Measurements from ENCODE around the gene KDM2A.

KDM2A gene

DNA sequence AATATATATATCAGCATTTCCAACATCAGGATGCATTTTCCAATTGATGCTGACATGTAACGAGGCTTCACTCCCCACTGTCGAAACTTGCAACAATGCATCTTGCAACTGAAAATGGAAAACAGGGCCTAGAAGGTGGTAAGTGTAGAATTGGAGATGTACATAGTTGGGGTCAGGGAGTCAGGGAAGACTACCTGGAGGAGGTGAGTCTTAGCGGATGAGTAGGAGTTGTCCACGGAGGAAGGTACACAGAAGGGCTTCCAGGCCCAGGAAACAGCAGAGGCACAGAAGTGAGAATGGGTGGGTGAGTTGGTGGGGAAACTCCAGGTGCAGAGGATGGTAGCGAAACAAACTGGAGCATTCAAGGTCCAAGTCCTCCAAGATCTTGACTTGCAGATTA is 145.2 kb downstream of the KDM2A start:
- Mint-ChIP-seq H3K9me3 (no peaks in the 10 kb centered on the region), H3K4me1 (peaks cover 70% of the 10 kb centered on the region), H3K27ac (peak overlapping the region; percentile 98), H3K4me3 (peak overlapping the region; percentile 98), H3K36me3 (peaks cover 55% of the 10 kb centered on the region)
- no peak for DNase-seq (ENCODE audit: low spot score in 2 of 2)
- ATAC-seq = no peak

DNA sequence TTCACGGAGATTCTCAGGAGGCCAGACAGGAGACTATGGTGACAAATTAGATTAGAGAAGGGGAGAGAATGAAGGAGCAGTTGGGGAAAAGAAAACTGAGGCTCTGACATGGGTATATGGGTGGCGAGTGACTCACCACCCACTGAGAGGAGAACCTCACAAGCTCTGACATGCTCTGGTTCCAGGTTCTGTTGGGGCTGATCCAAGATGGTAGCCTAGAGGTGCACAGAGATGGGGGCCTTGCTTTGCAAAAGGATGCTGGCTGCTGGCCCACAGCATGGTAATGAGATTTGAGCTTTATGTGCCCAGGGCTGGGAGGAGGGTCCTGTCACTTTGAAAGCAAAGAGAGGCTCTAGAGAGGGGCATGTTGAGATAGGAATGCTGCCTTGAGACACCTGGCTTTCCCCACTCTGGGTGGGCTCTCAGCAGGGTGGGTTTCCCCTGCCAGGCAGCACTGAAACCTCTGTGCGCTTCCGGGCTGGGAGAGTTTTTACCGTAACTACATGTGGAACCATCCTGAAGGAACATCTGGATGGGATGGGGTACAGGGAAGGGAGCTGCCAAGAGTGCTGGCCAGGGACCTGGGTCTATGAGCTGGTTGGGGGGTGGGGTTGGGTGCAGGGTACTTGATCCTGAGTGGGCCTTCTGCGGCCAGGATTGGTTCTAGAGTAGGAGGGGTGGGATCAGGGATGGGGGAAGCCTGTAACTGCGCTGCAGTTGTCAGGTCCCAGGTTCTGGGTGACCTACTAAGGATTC is 146.0 kb downstream of the KDM2A start:
- Mint-ChIP-seq H3K4me1 (peaks cover 72% of the 10 kb centered on the region), H3K27ac (peak overlapping the region; percentile 98), H3K36me3 (peaks cover 55% of the 10 kb centered on the region), H3K9me3 (no peaks in the 10 kb centered on the region), H3K4me3 (peak overlapping the region; percentile 98)
- DNase-seq (ENCODE audit: low spot score in 2 of 2) (no peak), ATAC-seq (no peak)

DNA sequence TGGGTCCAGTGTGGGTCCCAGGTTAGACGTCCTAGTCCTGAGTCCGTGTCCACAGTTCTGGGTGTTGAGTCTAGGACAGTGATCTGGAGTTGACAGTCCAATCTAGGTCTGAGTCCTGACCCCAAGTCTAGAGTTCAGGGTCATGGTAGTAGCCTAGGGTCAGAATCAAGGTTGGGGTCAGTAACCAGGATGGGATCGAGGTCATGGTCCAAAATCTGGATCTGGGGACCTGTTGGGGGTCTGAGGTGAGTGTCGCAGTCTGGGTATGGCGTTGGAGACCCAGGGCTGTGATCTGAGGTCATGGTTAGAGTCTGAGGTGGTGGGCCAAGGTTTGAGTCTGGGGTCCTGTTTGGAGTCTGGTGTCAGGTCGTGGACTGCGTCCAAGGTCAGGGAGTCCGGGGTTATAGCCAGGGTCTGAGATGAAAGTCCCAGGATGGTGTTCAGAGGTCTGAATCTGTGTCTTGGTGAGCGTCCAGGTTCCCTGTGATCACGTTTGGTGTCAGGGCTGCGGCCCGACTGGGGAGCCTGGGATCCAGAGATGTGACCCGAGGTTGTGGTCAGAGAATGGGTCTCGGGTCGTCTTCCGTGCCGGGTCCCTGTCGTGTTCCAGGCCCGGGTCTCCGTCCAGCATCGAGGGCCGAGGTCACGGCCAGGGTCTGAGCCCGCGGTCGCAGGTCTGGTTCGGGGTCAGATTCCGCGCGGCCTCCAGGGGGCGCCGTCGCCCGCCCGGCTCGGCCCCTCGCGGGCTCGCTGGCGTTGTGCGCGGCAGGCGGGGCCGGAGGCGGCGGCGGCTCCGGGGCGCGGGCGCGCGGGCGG is 146.8 kb downstream of the KDM2A start:
- Mint-ChIP-seq H3K27ac (peak overlapping the region; percentile 98), H3K4me3 (peak overlapping the region; percentile 98), H3K36me3 (peaks cover 63% of the 10 kb centered on the region), H3K4me1 (peaks cover 79% of the 10 kb centered on the region), H3K9me3 (no peaks in the 10 kb centered on the region)
- peak; percentile 89 to 91 for DNase-seq (ENCODE audit: low spot score in 2 of 2)
- peak; percentile 62 for ATAC-seq

DNA sequence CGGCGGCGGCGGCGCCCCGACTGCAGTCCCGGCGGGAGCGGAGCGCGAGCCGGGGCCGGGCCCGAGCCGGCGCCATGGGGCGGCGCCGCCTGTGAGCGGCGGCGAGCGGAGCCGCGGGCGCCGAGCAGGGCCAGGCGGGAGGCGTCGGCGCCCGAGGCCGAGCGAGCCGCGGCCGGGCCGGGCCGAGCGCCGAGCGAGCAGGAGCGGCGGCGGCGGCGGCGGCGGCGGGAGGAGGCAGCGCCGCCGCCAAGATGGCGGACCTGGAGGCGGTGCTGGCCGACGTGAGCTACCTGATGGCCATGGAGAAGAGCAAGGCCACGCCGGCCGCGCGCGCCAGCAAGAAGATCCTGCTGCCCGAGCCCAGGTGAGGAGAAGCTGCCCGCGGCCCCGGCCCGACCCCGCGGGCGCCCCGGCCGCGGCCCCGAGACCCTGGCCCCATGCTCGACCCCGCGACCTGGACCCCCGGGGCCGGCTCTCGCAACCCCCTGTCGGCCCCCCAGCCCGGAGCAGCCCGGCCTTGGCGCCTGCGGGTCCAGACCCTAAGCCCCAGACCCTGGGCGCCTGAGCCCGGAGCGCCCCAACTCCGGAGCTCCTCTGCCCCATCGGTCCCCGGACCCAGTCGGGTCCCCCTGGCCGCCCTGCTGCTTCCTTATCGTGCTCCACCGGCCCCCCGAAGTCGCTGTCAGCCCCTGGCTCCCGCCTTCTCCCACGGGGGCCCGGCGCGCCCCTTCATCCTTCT is 147.6 kb downstream of the KDM2A start, which contains the start of gene GRK2:
GRK2 (plus strand) TSS at position 25 of the 739 bp plus-strand sequence; CDS start at position 252, 227 bp downstream.
- H3K27ac Mint-ChIP-seq = peak within 1 kb of the TSS; percentile 98
- peaks cover 70% of the 10 kb centered on the region for H3K36me3 Mint-ChIP-seq
- ATAC-seq (peak; percentile 44), DNase-seq (ENCODE audit: low spot score in 2 of 2) (peak in 1 of 2 donors; percentile 68)
- peaks cover 87% of the 10 kb centered on the region for H3K4me1 Mint-ChIP-seq
- no peaks in the 10 kb centered on the region for H3K9me3 Mint-ChIP-seq
- H3K4me3 Mint-ChIP-seq = peak within 1 kb of the TSS; percentile 98

DNA sequence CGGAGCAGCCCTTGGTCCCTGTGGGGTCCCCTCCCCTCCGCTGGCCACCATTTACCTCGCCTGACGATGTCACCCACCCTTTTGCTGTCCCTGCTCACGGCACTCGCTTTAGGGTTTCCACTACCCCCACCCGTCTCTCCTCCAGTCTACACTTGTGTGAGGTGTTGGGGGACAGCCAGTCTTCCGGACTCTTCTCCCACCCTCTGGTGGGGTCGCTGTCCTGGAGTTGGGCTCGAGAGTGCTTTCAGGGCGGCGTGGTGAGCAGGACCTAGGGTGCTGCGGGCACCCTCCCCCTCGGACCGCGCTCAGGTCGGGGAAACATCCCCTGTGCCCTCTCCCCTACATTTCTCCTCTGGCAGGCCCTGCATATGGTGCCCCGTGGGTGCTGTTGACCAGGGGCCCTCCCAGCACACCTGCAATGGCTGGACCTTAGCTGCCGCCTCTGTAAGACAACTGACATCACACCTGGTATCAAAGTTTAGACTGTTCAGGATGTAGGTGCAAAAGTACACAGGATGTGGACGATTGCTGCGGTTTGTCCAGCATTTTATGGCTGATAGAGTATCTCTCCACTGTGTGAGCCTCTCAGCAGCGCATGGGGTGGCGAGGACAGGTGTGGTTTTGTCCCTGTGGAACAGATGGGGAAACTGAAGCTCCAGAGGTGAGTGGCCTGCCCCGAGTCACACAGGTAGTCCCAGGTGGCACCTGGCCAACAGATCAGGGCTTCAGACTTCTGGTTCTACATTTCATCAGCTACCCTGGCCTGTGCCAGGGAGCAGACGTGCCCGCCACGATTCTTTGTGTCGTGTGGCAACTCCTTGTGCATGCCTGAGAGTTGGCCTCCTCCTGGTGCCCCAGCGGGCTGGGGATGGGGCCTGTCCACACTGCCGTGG is 148.4 kb downstream of the KDM2A start:
- DNase-seq (ENCODE audit: low spot score in 2 of 2) (peak in 1 of 2 donors; percentile 70), ATAC-seq (no peak)
- peak overlapping the region; percentile 98 for H3K4me3 Mint-ChIP-seq
- H3K36me3 Mint-ChIP-seq = peaks cover 79% of the 10 kb centered on the region
- no peaks in the 10 kb centered on the region for H3K9me3 Mint-ChIP-seq
- peak overlapping the region; percentile 98 for H3K27ac Mint-ChIP-seq
- H3K4me1 Mint-ChIP-seq = peaks cover 89% of the 10 kb centered on the region

DNA sequence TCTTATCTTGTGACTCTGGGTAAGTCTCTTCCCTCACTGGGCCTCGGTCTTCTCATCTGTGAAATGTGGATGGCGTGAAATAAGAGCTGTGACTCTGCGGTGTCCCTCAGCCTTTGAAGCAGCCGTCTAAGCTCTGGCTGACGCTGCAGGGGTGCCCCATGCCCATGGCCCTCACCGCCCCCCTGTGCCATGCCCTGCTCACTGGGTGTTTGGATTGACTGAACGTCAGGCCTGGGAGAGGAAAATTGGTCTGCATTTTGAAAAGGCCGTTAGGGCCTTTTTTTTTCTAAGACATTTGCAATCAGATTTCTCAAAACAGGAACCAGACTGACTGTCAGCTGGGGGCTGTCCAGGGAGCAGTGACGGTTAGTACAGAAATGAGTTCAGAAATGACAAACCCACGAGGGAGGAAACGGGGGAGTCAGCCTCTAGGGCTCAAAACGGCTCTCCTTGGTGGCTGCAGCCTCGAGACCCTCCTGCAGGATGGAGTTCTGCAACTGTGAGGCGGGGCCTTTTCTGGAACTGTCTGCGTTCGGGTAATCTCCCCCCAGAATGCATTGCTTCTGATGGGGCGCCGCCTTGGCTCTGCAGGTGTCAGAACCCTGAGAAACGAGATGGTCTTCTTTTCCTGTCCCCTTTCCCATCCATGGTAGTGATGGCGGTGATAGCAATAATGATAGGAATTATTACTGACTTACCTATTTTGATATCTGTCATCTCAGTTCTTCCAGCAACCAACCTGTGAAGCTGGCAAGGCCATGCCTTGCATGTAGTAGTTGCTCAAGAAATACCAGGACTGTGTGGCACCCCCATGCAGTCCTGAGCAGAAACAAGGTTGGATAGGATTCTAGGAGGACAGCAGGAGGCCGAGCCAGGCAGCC is 149.3 kb downstream of the KDM2A start:
- H3K4me1 Mint-ChIP-seq = peaks cover 89% of the 10 kb centered on the region
- peak; percentile 78 for ATAC-seq
- H3K9me3 Mint-ChIP-seq = no peaks in the 10 kb centered on the region
- peak overlapping the region; percentile 98 for H3K4me3 Mint-ChIP-seq
- peak overlapping the region; percentile 98 for H3K27ac Mint-ChIP-seq
- peak in 1 of 2 donors; percentile 87 for DNase-seq (ENCODE audit: low spot score in 2 of 2)
- H3K36me3 Mint-ChIP-seq = peaks cover 81% of the 10 kb centered on the region

DNA sequence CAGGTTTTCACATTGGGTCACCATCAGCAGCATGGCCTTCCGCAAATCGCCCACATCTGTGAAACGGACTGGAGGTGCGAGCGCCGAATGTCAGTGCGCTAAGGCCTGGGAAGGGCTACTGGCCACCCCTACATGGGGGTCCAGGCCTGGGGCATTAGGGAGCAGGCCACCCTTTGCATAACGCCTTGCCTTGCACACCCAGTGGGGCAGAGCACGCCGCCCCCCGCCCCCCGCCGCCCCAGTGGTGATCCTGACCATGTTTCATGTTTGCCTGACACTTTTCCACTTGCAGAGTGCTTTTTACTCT is 149.9 kb downstream of the KDM2A start:
- DNase-seq (ENCODE audit: low spot score in 2 of 2) (no peak), ATAC-seq (no peak)
- Mint-ChIP-seq H3K4me3 (peak overlapping the region; percentile 98), H3K9me3 (no peaks in the 10 kb centered on the region), H3K27ac (peak overlapping the region; percentile 98), H3K4me1 (peaks cover 91% of the 10 kb centered on the region), H3K36me3 (peaks cover 87% of the 10 kb centered on the region)

DNA sequence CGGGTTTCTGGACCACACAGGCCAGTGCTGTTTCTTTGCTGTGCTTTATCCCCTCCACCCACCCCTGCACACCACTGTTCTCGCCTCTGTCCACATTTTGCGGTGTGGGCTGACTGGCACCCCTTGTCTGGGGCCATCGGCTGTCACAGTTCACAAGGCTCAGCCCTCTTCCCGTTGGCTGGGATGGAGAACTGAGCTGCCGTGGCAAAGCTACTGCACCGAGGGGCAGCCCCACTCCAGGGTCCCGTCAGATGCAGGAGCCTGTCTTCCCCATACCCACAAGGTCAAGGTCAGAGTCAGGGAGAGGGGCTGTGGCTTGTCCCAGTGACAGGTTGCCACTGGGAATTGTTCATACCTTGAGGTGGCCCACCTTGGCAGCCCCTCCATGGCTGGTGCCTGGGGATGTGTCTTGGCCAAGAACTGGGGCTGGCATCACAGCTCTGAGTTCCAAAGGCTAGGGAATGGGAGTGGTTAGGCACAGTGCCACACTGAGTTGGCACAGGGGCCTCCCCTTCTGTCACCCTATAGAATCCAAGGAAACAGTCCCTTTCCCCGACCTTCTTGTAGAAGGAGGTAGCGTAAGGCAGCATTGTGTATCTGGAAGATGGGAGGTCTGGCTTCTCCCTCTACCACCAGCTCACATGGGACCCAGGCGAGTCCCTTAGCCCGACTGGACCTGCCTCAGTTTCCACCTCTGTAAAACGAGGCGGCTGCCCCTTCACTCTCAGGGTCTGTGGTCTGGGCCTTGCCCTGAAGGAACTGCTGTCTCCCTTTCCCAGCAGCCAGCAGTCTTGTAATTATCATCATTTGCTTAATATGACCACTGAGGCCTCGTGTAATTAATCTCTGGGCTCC is 150.6 kb downstream of the KDM2A start:
- peak overlapping the region; percentile 98 for H3K4me3 Mint-ChIP-seq
- H3K36me3 Mint-ChIP-seq = peaks cover 91% of the 10 kb centered on the region
- DNase-seq (ENCODE audit: low spot score in 2 of 2) = no peak
- H3K9me3 Mint-ChIP-seq = no peaks in the 10 kb centered on the region
- peaks cover 91% of the 10 kb centered on the region for H3K4me1 Mint-ChIP-seq
- peak overlapping the region; percentile 98 for H3K27ac Mint-ChIP-seq
- ATAC-seq = no peak

DNA sequence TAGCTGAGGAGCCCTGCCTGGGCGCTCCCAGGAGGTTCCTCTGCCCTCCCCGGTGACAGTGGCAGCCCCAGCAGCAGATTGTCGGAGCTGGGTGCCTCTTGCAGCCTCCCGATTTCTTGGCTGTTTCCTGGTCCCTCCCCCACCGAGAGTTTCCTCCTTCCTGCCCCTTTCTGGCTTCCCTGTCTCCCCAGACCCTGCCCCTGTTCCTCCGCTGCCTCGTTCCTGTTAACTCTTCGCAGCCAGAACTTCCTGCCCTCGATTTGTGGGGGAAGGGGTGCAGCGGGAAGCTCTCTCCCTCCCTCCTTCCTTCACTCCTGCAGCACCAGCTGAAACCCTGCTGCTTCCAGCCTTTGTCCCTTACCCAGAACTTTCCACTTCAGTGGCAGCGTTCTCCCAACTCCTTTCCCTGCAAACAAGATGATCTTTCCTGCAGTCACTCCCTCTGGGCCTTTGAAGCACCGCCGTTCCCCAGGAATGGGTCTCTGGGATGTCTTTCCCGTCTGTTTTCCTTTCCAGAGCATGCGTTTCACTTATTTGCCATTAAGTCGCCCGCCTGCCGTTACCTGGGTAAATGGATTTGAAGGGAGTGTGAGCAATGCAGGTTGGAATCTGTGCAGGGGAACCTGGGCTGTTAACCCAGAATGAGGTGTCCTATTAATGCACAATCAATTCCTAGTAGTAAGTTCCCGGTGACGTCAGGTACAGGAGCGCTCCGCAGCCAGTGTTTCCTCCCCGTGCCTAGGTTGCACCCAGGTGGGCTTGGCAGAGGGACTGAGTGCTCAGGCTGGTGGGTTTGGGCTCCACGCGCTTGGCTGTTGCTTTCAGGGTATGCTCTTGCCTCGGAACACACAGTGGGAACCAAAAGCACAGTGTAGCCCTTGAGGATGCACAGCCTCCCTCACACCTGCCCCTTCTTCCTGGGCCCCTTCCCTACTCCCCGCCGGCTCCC is 151.5 kb downstream of the KDM2A start:
- peak overlapping the region; percentile 98 for H3K4me3 Mint-ChIP-seq
- H3K36me3 Mint-ChIP-seq = peaks cover 94% of the 10 kb centered on the region

DNA sequence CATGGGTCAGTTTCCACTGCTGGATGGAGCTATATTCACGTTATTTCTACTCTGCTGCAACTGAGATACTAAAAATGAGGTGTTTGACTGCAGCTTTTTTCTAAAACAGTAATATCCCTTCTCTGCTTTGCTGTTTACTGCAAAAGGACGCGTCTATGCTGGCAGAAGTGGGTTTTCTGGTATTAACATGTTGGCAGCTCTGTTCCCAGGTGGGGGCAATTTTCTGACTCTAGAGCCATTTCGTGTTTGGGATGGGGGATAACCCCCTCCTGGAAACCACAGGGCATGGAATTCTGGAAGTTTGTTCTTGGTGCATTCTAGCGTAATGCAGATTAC is 152.1 kb downstream of the KDM2A start:
- Mint-ChIP-seq H3K27ac (peak overlapping the region; percentile 98), H3K4me3 (peak overlapping the region; percentile 98), H3K36me3 (peaks cover 94% of the 10 kb centered on the region), H3K4me1 (peaks cover 89% of the 10 kb centered on the region), H3K9me3 (no peaks in the 10 kb centered on the region)
- DNase-seq (ENCODE audit: low spot score in 2 of 2) (no peak), ATAC-seq (no peak)

More for the DNA sequence above, 151.5 kb downstream of the KDM2A start:
- Mint-ChIP-seq H3K9me3 (no peaks in the 10 kb centered on the region), H3K4me1 (peaks cover 89% of the 10 kb centered on the region), H3K27ac (peak overlapping the region; percentile 98)
- DNase-seq (ENCODE audit: low spot score in 2 of 2) (no peak), ATAC-seq (no peak)

DNA sequence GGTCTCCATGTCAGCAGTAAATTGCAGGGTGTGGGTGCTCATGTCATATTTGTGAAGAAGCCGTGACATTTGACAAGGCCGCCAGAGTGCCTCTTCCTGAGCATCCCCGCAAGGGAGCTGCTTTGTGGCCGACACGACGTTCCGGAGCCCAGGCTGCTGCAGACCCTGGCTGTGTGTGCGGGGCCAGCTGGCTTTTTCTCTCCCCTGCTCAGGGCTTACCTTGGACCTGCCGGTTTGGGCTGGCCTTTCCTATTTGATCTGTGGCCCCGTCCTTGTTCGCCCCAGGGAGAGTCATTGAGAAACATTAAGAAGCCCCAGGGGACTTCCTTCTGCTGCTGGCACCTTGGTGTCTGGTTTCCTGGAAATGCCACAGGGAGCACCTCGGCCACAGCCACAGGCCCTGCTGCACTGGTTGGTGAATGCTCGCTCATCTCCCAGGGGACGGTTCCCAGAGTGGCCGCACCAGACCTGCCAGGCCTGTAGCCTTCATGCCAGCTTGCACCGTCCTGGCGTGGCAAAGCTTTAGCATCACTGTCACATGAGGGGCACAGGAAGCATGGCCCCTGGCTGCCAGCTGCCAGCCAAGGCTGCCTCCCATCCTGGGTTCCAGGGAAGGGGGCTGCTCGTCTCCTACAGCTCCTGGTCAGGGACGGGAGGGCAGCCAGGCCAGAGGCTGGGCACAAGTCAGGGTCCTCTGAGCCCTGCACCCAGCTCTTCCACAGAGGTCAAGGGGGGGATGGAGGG is 152.7 kb downstream of the KDM2A start:
- Mint-ChIP-seq H3K9me3 (no peaks in the 10 kb centered on the region), H3K27ac (peak overlapping the region; percentile 98), H3K4me3 (peak overlapping the region; percentile 98), H3K36me3 (peaks cover 98% of the 10 kb centered on the region), H3K4me1 (peaks cover 95% of the 10 kb centered on the region)
- peak; percentile 72 for ATAC-seq
- peak; percentile 70 to 89 for DNase-seq (ENCODE audit: low spot score in 2 of 2)

All from stimulated activated effector memory CD8-positive, alpha-beta T cell treated with anti-CD3 and anti-CD28 coated beads, Interleukin-12 subunit alpha, Interleukin-12 subunit beta, amount 100 ng/mL, for 72 hours (primary cell).